Erythroblast (primary cell): ENCODE data around the gene PLEKHH3.
"Not testable (repeated sequence)": the region's sequence is repeated elsewhere in the genome, so short reads cannot be mapped to it uniquely, and the experiment has no call there.

Source experiments
- DNase-seq, 2 experiments: peaks; one replicate each; lab custom pipeline; 2025; lab: John Stamatoyannopoulos, UW
- GATA1 ChIP-seq: IDR thresholded peaks from 2 replicates; pipeline ENCODE4 v1.6.1; 2011; ENCODE audit warnings: low read depth, mild to moderate bottlenecking, control low read depth, low read length, moderate library complexity
- POLR2A ChIP-seq: IDR thresholded peaks from 2 replicates; pipeline ENCODE4 v1.6.1; 2011; ENCODE audit warnings: mild to moderate bottlenecking, low read length

Gene PLEKHH3

GRCh38 chr17:42672038-42672437 lies 4.8 kb downstream of the PLEKHH3 start:
- DNase-seq, result no peak
- TF ChIP-seq GATA1, result no peak
- no peak for TF ChIP-seq POLR2A

DNA sequence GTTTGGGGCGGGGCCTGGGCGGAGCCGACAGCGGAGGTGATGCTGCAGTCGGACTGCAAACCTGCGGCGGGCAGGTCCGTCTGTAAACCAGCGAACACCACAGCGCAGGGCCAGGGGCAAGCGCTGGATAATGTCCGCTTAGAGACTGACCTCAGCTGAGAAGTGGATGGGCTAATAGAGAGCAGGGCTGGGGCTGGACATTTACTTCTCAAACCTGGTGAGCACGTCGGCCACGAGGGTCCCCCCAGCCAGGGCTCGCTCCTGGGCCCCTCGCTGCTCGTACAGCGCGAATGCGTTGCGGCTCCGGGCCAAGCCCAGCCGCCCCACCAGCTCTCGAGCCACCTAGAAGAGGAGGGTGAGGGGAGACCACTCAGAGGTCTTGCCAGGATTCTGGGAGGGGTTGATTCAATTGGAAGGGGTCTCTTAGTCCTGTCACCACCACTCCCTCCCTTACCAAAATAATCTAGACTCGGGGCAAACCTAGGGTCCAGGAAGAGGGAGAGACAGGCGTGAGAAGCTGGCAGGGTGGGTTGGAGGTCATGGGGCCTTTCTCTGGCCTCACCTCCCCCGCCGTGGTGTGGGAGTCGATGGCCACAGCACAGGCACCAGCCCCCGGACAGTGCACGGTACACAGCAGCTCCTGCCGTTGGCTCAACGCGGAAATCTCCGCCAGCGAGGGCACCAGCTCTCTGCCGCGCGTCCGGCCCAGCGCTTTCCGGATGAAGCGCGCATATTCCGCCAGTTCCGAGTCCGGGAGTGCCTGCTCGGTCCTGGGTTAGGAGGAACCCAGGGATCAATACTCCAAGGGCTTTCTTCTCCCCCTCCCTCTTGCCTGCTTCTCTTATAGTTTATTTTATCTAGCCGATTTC lies 5.8 kb downstream of the PLEKHH3 start:
- peak; percentile 52 to 68 for DNase-seq
- TF ChIP-seq GATA1, result no peak
- TF ChIP-seq POLR2A, result peak; percentile 65

DNA sequence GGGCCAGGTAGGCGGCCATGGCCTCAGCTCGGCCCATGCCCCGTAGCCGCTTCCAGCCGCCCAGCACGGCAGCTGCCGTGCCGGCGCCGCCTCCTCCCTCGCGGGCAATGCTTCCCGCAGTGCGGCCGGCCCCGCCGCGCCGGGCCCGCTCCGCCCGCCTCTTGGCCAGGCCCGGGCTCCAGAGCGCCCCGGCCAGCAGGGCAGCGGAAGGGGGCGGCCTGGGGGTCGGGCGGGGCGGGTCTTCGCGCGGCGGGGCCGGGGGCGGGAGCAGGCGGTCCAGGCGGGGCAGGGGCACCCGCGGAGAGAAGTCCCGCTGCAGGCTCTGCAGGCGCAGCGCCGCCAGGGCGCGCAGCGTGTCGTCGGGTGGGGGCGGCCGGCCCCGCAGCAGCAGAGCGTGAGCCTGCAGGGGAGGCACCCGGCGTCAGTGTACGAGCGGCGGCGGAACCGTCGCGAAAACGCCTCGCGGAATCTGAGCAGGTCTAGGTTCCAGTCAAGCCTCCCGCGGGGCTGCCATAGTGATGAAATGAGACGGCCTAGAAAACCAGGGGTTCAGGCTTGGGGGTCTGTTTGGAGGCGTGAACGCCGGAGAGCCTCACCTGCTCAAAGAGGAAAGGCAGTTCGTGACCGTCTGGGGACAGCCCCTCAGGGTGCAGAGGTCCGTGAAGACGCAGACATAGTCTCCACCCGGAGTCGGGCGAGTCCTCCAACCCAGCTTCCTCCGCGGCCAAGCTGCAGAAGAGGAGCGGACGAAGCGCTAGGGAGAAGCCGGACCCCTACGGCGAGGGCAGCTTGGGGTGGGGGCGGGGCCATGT lies 6.6 kb downstream of the PLEKHH3 start:
- TF ChIP-seq GATA1 (no peak), POLR2A (no peak)
- DNase-seq, result peak; percentile 63 to 66

DNA sequence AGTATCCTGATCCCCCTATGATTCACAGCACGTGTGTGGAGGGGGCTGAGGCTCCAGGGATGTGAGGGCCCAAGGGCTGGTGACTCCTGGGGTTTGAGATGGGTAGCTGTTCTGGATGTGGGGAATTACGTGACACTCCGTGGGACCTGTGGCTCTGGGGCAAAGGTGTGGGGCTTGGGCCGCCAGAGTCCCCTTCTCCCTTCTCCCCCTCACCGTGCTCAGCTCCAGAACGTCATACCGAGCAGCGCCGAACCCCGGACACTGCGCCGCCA lies 7.2 kb downstream of the PLEKHH3 start:
- no peak for DNase-seq

DNA sequence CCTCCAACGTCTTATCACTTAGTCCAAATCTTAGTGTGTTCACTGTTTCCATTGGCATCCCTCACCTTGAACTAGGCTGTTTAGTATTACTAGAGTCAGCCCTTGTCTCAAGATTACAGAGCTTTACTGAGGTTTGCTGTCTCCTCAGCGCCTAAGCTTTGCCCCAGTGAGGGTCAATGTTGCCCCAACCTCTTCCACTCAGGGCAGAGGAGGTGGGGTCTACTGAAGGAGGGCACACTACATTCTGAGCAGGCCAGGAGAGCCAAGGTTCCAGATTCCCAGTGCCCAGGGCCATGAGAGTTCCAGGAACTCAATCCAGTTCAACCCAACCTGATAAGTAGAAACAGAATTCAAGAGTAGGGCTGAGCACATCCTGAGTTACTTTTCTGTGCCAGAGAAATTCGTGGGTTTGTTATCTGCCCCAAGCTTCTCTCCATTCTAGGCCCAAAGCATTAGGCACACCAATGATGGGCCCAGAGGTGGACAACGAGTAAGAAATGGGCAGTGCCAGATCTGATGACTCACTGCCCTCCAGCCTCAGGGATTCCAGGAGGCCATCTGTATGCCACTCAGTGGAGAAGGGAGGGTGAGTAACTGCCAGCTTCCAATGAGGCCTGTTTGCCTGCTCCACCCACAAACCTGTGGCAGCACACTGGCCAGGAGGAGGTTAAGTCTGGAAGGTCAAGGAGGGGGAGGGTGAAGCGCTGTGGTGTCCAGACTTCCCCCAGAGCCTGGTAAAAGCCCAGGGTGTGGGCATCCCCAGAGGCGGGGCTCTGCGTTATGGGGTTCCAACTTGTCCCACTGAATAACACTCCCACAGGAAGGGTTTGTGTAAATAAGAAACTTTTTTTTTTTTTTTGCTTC lies 9.5 kb downstream of the PLEKHH3 start:
- DNase-seq, result no peak
- TF ChIP-seq POLR2A, result peak; percentile 55
- TF ChIP-seq GATA1, result no peak

More for the DNA sequence above, 7.2 kb downstream of the PLEKHH3 start:
- TF ChIP-seq GATA1 (no peak), POLR2A (peak; percentile 7)

- not testable (repeated sequence) for DNase-seq
Observed at GRCh38 chr17:42666126-42666525, 10.7 kb downstream of the PLEKHH3 start.

DNA sequence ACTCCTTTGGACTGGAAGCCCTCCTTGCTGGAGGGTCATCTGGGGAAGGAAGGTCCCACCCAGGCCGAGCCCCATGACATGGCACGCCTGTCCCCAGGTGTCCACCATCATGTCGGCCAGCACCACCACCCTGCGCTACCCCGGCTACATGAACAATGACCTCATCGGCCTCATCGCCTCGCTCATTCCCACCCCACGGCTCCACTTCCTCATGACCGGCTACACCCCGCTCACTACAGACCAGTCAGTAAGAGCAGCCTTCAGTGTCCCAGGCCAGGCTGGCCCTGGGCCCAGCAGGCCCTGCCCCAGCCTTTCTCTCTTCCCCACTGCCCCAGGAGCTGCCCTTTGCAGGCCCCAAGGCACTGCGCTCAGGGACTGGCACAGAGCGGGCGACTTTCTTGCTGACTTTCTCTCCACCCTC lies 11.2 kb downstream of the PLEKHH3 start:
- no peak for TF ChIP-seq POLR2A
- no peak for TF ChIP-seq GATA1
- DNase-seq, result no peak

DNA sequence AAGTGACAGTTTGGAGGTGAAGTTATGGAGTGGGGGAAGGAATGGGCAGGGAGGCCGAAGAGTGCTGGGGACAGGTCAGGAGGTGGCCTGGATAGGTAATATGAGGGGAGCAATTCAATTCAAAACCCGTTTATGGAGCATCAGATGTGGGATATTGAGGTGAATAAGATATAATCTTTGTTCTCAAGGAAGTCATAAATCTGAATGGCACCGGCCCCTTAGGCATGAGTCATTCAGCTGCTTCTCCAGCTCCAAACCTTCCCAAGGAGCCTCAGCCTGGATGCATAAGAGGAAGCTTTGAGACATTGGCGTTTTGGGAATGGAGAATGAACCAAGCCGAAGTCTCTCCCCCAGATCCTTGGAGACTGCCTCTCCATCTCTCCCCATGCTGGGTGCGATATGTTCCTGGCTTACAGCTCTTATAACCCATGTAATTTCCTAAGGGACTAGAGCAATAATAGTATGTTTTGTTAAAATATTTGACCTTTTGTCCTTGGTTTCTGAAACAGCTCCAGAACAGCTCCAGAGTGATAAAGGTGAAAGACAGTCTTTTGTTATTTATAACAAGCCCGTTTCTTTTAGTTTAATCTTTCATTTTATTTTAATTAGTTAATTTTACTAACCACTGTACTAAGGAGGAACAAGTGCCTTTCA lies 16.0 kb downstream of the PLEKHH3 start:
- TF ChIP-seq POLR2A (no peak), GATA1 (no peak)
- no peak for DNase-seq

- DNase-seq, result not testable (repeated sequence)
Observed at GRCh38 chr17:42659932-42660274, 16.9 kb downstream of the PLEKHH3 start.

DNA sequence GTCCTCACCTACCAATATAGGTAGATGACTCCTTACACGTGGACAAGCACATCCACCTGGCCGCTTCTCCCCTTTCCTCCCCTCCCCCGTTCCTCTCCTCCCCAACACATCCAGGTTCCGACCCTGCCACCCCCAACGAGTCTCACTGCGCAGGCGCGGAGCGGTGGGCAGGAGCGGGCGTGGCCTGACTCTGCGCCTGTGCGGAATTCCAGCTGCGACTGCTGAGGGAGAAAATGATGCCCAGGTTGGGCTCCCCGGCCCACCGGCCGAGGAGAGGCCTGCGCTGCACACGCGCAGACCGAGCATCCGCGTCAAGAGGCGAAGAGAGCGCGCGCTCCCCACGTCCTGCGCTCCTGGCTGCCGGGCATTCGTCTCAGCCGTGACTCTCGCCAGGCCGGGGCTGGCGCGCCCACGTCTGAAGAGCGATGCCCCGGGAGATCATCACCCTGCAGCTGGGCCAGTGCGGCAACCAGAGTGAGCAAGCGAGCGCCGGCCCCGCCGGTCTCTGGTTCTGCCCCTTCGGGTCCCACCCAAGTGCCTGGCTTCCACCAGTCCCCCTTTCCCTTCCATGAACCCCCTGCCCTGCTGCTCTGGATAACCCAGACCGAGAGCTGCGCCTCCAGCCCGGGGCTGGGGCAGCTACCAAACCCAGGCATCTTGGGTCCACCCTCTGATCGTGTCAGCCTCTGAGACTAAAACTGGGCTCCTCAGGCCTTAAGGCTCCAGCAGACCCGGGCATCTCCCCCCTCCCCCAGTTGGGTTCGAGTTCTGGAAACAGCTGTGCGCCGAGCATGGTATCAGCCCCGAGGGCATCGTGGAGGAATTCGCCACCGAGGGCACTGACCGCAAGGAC lies 17.5 kb downstream of the PLEKHH3 start, which contains the start of gene TUBG2:
Gene TUBG2 (plus strand): TSS at position 206 of the 853 bp plus-strand sequence. CDS start 220 bp downstream, at position 426.
- DNase-seq, result peak; percentile 74 to 83
- TF ChIP-seq POLR2A (peak; percentile 97), GATA1 (no peak)

DNA sequence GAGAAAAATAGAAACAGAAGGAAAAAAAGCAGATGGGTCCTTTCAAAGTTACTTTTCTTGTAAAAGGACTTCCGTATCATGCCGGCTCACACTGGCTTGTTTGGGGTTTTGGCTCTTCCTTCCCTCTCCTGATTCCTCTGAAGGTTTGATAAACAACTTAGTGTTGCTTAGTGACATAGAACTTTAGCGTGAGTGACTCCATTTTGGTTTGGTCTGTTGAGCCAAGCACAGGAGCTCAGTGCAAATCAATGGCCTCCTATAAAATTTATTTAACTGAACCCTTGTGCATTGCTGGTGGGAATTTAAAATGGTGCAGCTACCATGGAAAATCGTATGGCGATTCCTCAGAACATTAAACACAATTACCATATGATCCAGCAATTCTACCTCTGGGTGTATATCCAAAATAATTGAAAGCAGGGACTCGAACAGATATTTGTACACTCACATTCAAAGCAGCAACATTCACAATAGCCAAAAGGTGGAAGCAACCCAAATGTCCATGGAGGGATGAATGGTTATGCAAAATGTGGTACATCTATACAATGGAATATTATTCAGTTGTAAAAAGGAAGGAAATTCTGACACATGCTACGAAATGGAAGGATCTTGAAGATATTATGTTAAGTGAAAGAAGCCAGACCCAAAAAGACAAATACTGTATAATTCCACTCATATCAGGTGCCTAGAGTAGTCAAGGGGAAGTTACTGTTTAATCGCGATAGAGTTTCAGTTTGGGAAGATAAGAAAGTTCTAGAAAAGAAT lies 18.8 kb downstream of the PLEKHH3 start:
- no peak for TF ChIP-seq POLR2A
- DNase-seq, result no peak

GRCh38 chr17:42655528-42655927 lies 21.3 kb downstream of the PLEKHH3 start:
- no peak for DNase-seq
- TF ChIP-seq POLR2A (no peak), GATA1 (no peak)
